HG03159 (cell line): Measurements from ENCODE around the gene WBP1L.
"Not testable (repeated sequence)": the region's sequence is repeated elsewhere in the genome, so short reads cannot be mapped to it uniquely, and the experiment has no call there.

Experiments used
- ATAC-seq: cut with Tn5 transposase; IDR thresholded peaks from one replicate; pipeline ENCODE4 v1.9.1; 2021; ENCODE audit warnings: mild to moderate bottlenecking, moderate library complexity; ENCODE audit not compliant: unreplicated experiment

Gene WBP1L

GRCh38 chr10:102758240-102758932, 14.6 kb downstream of the WBP1L start:
- no peak for ATAC-seq

- ATAC-seq: not testable (repeated sequence)
Measured at GRCh38 chr10:102758933-102759262, 15.2 kb downstream of the WBP1L start.

DNA sequence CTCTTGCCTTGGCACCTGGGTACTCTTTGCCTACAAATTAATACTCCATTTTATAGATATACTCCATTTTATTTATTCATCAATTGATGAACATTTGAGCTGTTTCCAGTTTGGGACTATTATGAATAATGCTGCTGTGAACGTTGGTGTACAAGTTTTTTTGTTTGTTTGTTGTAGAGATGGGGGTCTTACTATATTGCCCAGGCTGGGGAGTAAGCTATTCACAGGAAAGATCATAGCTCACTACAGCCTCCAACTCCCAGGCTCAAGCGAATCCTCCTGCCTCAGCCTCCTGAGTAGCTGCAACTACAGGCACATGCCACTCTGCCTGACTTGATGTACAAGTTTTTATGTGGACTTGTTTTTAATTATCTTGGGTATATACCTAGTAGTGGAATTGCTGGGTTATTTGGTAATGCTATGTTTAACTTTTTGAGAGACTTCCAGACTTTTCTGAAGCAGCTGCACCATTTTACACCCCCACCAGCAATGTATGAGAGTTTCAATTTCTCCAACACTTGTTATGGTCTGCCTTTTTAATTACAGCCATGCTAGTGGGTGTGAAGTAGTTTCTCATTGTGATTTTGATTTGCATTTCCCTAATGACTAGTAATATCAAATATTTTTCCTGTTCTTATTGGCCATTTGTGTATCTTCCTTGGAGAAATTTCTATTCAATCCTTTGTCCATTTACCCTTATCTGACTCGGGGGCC, 15.9 kb downstream of the WBP1L start:
- no peak for ATAC-seq

DNA sequence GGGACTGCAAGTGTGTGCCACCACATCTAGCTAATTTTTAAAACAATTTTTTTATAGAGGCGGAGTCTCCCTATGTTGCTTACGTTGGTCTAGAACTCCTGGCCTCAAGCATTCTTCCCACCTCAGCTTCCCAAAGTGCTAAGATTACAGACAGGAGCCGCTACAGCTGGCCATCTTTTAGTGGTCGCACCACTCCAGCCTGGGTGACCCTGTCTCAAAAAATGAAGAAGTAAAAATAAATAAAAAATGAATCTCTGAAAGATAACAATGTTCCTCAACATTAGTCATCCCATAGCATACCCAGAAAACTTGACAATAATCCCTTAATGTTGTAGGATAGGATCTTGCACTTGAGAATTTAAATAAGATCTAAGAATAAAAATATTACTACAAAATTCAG, 18.2 kb downstream of the WBP1L start:
- no peak for ATAC-seq

DNA sequence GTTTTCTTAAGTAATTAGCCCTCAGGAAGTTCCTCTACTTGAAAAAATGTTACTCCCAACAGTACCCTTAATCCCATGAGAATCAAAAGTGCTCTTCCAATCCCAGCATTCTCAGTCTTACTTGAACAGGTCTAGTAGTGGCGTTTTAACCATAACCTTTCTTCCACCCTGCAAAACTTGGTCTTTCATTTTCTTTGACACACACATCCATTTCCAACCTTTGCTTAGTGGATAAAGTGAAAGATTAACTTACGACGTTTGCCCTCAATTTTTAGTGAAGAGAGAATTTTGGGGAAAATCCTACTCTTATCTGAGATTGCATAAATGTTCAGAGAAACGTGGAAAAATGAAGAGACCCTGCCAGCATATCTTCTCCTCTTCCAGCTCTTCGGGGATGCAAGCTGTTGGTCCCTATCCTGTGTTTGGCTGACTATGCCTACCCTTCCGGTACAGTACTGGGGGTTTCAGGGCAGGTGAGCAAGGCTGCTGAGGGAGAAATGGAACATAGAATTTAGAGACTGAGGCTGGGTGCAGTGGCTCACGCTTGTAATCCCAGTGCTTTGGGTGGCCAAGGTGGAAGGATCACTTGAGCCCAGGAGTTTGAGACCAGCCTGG, 18.8 kb downstream of the WBP1L start:
- no peak for ATAC-seq

GRCh38 chr10:102763037-102763607, 19.4 kb downstream of the WBP1L start:
- no peak for ATAC-seq

DNA sequence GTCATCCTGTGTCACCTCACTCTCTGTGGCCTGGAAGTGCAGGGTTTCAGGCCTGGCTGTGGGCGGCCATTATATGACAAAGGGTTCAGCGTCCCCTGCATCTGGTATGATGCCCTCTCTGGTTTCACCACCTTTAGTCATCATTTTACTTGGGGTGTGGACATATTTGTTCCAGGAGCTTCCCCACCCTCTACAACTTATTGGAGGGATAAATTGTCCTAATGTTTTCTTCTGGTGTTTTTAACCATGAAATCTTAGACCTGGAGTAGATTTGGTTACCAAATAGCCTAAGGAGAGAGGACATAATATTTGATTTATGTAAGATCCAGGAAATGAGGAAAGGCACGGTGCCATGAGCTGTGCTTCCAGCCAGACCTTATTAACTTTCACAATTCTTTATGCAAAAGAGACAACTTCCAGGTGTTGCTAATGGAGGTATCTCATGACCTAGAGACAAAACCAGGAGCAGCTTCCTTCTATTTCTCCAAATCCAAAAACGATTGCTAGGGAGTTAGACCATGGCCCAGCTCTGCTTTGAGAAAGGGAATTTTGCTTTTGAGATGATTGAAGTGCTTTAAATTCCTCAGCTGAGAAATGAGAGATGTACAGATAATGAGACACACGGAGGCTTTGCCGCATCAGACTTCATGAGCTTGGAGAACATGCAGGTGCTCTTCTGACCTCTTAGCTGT, 20.9 kb downstream of the WBP1L start:
- no peak for ATAC-seq

GRCh38 chr10:102765336-102765735, 21.6 kb downstream of the WBP1L start:
- no peak for ATAC-seq

DNA sequence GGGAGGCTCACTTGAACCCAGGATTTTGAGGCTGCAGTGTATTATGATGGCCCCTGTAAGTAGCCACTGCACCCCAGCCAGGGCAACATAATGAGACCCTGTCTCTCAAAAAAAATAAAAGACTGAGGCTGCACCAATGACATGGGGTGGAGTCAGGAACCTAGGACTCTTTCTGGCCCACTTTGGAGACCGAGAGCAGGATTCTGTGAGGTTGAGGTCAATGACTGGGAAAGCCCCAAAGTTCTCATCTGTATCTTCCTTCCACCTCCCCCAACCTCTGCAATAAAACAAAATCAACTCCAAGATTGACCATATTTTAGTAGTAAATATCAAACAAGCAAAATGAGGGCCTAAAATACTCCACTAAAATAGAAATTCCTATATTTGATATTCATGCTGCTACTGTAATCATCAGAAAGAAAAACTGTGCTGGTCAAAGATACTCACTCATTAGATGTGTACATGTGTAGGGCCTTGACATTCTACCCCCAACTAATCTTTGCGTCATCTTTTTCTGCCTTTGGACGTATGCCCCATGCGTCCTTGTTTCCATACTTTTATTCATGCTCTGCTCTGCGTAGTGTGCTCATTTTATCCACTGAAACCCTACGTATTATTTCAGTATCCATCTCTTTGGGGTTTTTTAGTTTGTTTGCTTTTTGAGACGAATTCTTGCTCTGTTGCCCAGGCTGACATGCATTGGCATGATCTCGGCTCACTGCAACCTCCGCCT, 23.8 kb downstream of the WBP1L start:
- no peak for ATAC-seq

- no peak for ATAC-seq
Measured at GRCh38 chr10:102769375-102770107, 25.8 kb downstream of the WBP1L start.

GRCh38 chr10:102770108-102770482, 26.3 kb downstream of the WBP1L start:
- ATAC-seq: no peak

- no peak for ATAC-seq
Measured at GRCh38 chr10:102770792-102771191, 27.0 kb downstream of the WBP1L start.

DNA sequence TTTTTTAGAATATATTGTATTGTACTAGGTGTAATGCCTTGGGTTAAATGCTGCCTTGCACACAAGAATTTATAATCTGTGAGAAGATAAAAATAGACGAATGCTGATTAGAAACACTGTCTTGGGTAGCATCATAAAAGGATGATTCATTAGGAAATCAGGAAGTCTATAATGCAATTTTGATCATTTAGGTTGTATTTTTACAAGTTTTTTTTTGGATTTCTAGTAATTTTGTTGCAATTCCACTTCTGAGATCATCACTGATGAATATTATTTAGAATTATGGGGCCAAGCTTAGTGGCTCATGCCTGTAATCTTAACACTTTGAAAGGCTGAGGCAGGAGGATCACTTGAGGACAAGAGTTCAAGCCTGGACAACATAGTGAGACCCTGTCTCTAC, 29.6 kb downstream of the WBP1L start:
- ATAC-seq: no peak

GRCh38 chr10:102773986-102774385, 30.2 kb downstream of the WBP1L start:
- ATAC-seq: no peak

DNA sequence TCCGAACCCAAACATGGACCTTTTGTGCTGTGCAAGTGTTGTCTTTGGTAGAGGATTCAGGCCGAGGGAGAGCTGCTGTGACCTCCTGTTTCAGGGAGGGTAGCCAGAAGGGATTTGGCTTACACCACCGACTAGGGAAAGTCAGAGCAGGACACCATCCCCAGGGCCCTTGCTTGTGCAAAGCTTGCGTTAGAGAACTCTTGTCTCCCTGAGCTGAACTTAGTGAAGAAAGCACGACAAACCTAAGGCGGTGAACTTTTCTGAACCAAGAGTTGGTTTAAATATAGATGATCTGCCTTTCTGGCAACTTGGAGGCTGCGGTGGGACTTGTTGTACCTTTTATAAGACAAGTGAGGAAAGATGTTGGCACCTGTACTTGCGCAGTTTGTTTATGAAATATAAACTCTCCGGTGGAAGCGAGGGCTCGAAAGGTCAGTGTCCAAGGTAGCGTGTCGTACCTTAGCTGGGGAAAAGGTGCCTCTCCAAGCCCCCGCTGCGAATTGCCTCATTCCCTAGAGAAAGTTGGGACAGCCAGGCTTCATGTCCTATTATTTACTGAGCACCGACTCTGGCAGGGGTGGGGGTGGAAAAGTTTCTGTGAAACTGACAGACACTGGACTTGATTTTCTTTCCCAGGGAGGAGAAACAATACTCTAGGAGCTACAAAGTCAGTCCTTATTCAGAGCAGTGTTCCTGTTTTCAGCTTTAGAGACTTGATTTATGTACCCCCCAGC, 31.6 kb downstream of the WBP1L start:
- no peak for ATAC-seq

DNA sequence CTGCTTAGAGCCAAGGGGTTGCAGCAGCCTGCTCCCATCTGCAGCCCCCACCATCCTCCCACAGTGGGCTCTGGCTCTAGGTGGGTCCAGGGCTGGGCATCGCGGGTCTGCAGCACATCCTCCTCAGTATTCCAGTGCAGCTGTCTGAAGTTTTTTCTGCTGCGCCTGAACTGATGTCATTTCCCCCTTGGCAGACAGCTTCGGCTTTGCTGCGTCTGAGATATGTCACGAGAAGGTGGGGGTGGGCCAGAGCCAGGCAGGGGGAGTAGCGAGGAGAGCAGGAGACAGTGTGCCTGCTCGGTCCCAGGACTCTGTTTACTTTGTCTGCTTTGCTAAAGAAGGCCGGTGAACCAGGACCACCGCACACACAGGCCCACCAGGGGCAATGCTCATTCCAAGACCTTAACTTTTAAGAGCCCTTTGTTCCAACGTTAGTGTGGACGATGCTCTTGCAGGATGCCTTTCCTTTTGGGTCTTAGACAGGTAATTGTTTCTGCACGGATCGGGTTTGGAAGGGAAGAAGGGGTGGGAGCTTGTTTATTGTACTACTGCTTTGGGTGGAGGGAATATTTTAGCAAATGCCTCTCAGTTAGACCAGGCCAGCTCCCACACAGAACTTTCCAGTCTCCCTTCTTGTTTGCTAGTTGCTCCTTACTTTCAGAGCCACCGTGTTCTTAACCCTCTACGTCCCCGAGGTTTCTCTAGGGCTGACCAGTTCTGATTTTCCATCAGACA, 32.4 kb downstream of the WBP1L start:
- ATAC-seq: no peak

DNA sequence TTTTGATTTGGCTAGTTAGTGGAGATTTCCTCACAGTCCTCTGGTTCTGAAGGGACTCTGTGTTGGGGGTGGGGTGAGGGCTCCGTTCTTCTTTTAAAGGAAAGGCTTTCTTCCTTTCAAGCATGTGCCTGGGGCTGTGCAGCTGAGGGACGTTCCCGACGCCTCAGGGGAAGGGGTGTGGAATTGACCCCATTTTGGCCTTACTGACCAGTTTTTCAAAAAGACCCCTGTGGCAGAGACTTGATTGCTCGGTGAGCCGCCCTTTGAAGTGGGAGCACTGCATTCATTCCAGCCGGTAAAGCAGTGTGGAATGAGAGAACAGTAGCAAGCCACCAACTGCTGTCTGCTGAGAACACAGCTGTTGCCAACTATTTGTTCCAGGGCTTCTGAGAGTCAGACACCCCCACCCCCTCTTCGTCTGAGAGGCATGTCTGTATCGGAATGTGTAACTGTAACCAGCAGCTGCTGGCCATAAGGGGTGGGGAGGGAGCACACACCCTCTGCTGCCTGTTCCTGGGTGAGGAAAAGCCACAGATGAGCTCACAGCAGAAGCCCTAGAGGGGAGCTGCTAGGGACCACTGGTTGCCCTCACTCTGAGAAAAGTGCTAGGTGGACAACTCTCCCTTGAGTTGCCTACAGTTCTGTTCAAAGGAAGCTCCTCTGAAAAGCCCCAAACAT, 33.2 kb downstream of the WBP1L start:
- no peak for ATAC-seq
